Stimulated activated effector memory CD8-positive, alpha-beta T cell treated with anti-CD3 and anti-CD28 coated beads, Interleukin-12 subunit alpha, Interleukin-12 subunit beta, amount 100 ng/mL, for 72 hours (primary cell): Measurements from ENCODE around the gene HPSE2.

ENCODE experiments used
- ATAC-seq: fragments of 150-1000 bp; cut with Tn5 transposase; 2 replicates; pipeline ENCODE4 v1.10.0; 2021
- DNase-seq, 2 donors: peaks; one replicate each; pipeline ENCODE4 v3.0.0; 2021 to 2022; ENCODE audit warnings: low spot score in 2 of 2
- H3K27ac Mint-ChIP-seq: one replicate; pipeline ENCODE4 v1.8.0; 2022; ENCODE audit warnings: mild to moderate bottlenecking, mixed read lengths
- H3K36me3 Mint-ChIP-seq: one replicate; pipeline ENCODE4 v1.8.0; 2022; ENCODE audit warnings: mild to moderate bottlenecking, mixed read lengths
- H3K4me1 Mint-ChIP-seq: one replicate; pipeline ENCODE4 v1.8.0; 2022; ENCODE audit warnings: mixed read lengths
- H3K4me3 Mint-ChIP-seq: one replicate; pipeline ENCODE4 v1.8.0; 2022; ENCODE audit warnings: mild to moderate bottlenecking, mixed read lengths
- H3K9me3 Mint-ChIP-seq: one replicate; pipeline ENCODE4 v1.8.0; 2022; ENCODE audit warnings: mixed read lengths

HPSE2 gene

DNA sequence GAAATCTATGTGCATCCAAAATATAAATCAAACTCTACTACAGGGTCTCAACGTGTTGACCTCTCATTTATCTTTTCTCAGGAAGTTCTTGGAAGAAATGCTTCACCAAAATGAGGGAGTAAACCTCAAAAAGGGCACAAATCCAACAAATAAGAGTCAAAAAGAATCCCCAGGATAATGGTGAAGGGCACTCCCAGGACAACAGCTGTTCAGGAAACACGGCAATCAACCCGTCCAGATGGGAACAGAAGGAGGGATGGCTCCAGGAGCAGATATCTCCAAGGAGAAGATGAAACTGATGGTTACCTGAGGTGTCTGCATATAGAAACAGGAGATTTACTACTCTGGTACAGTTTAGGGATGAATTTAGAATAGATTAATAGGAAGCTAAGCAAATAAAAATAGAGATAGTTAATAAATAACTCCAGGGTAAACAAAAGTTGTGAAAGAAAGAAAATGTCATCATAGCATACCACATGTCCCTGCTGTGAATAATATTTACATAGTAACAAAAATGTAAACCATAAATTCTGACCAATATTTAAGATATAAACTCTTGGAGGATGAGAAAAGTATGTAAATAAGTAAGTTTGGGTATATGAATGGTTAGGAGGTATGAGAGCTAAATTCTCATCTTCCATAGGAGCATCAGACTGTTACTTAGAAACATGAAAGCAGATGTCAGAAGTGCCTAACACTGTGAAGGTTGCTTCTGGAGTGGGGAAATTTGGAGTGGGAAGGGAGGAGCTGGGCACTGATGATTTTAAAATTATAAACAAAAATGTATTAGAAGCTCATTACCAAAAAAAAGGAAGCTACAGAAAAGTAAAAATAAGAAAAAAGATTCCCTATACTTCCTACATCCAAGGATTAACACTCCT lies 551.4 kb downstream of the HPSE2 start:
- ATAC-seq (no peak), DNase-seq (no peak)
- Mint-ChIP-seq H3K4me1 (no peaks in the 10 kb centered on the region), H3K4me3 (no peak overlapping the region), H3K9me3 (peaks cover 15% of the 10 kb centered on the region), H3K36me3 (no peaks in the 10 kb centered on the region), H3K27ac (no peak overlapping the region)

DNA sequence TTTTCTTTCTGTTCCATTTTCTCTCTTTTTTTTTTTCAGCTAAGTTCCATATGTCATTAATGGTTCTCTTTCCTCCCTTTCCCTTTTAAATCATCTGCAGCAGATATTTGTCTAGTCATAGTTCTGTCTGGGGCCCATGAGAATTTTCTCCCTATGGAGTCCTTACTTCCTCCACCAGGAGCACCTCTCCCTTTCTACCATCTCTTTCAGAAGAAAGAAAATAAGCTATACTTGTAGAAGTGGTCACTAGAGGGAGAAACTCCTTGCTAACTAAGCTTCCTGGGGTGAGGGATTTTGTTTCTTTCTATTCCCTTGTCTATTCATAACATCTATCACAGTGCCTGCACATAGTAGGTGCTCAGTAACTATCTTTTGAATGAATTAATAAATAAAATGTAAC lies 558.8 kb downstream of the HPSE2 start:
- no peak for ATAC-seq
- Mint-ChIP-seq H3K4me3 (no peak overlapping the region), H3K36me3 (no peaks in the 10 kb centered on the region)

DNA sequence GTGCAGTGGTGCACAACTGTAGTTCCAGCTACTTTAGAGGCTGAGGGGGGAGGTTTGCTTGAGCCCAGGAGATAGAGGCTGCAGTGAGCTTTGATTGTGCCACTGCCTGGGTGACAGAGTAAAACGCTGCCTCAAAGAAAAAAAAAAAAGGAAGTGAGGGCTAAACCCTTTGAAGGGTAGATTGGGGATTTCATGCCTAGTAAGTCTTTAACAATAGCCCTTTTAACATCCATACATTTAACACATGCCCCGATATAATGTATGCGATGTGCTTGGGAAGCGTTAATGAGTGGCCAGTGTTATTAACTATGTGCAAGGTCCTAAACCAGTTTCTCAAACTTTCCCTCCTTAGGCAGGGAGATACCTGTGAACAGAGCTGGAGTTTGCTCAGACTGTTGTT lies 559.8 kb downstream of the HPSE2 start:
- Mint-ChIP-seq H3K36me3 (no peaks in the 10 kb centered on the region), H3K9me3 (no peaks in the 10 kb centered on the region), H3K27ac (no peak overlapping the region), H3K4me1 (no peaks in the 10 kb centered on the region), H3K4me3 (no peak overlapping the region)
- DNase-seq = no peak
- no peak for ATAC-seq

More for the DNA sequence above, 558.8 kb downstream of the HPSE2 start:
- no peak for DNase-seq
- no peaks in the 10 kb centered on the region for H3K4me1 Mint-ChIP-seq
- no peaks in the 10 kb centered on the region for H3K9me3 Mint-ChIP-seq
- H3K27ac Mint-ChIP-seq = no peak overlapping the region

DNA sequence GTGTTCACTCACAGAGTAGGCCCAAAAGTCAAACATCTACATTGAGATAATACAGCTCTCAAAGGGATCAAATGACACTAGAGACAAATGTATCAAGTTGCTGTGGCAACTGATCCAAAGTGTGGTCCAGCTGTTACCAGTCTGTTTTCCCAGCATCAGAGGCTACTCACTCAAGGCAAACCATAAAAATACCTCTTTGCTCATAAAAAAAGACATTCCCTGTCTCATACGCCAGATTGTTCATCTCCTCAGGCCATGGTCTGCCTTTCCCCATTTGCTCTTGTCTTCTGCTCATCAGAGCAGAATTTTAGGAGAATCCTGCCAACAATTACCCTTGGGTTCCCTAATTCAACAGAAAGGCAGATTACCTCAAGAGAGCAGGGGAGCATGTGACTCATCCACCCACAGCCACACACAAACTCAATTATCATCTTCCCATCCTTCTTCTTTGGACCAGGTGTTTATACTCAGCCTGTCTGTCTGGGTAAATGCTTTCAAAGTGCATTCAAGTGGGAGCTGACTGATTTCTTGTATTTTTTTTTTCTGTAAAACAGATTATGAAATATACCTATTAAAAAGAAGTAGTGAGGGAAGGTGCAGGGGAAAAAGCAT lies 562.4 kb downstream of the HPSE2 start:
- H3K9me3 Mint-ChIP-seq = no peaks in the 10 kb centered on the region
- DNase-seq (no peak), ATAC-seq (no peak)
- no peak overlapping the region for H3K27ac Mint-ChIP-seq
- no peak overlapping the region for H3K4me3 Mint-ChIP-seq
- H3K4me1 Mint-ChIP-seq = no peaks in the 10 kb centered on the region
- H3K36me3 Mint-ChIP-seq = no peaks in the 10 kb centered on the region

DNA sequence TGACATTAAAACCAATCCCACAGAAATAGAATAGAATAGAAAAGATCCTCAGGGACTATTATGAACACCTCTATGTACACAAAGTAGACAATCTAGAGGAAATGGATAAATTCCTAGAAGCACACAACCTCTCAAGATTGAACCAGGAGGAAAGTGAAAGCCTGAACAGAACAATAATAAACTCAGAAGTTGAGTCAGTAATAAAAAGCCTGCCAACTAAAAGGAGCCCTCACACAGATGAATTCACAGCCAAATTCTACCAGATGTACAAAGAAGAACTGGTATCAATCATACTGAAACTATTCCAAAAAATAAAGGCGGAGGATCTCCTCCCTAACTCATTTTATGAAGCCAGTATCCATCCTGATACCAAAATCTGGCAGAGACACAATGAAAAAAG lies 568.6 kb downstream of the HPSE2 start:
- no peaks in the 10 kb centered on the region for H3K4me1 Mint-ChIP-seq
- H3K9me3 Mint-ChIP-seq = no peaks in the 10 kb centered on the region
- ATAC-seq (no peak), DNase-seq (no peak)
- H3K36me3 Mint-ChIP-seq = no peaks in the 10 kb centered on the region
- no peak overlapping the region for H3K4me3 Mint-ChIP-seq
- H3K27ac Mint-ChIP-seq = no peak overlapping the region

DNA sequence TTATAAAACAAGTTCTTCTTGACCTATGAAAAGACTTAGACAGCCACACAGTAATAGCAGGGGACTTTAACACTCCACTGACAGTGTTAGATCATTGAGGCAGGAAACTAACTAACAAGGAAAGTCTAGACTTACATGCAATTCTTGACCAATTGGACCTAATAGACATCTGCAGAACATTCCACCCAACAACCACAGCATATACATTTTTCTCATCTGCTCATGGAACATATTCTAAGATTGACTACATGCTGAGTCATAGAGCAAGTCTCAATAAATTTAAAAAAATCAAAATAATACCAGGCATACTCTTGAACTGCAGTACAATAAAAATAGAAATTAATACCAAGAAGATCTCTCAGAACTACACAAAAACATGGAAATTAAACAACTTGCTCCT lies 569.4 kb downstream of the HPSE2 start:
- no peak overlapping the region for H3K4me3 Mint-ChIP-seq
- H3K36me3 Mint-ChIP-seq = no peaks in the 10 kb centered on the region
- DNase-seq (no peak), ATAC-seq (no peak)
- no peaks in the 10 kb centered on the region for H3K4me1 Mint-ChIP-seq
- no peaks in the 10 kb centered on the region for H3K9me3 Mint-ChIP-seq
- no peak overlapping the region for H3K27ac Mint-ChIP-seq

DNA sequence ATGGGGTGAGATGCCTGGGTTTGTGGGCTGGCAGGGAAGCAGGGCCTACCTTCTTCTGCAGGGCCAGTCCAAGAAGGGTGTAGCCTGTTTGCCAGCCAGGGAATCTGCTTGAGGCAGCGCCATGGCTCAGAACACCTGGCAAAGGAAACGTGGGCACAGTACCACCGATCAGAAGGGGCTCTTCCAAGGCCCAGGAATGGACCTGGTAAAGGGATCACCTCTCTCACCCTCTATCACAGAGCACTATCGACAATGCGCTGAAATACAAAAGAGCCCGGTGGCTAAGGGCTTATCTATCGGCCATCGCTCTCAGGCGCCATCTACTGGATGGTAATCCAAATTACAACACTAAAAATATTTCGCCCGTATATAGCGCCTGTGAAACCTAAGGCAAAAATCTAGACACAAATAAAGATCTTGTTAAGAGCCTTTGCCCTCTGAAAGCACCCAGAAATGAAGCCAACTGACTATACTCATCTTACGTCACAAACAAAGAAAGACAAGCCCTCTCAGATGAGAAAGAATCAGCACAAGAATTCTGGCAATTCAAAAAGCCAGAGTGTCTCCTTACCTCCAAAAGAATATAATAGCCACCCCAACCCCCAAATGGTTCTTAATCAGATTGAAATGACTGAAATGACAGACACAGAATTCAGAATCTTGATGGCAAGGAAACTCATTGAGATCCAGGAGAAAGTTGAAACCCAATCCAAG lies 571.2 kb downstream of the HPSE2 start:
- DNase-seq = peak; percentile 28 to 59
- no peaks in the 10 kb centered on the region for H3K4me1 Mint-ChIP-seq
- no peak overlapping the region for H3K27ac Mint-ChIP-seq
- no peak overlapping the region for H3K4me3 Mint-ChIP-seq
- no peaks in the 10 kb centered on the region for H3K9me3 Mint-ChIP-seq
- H3K36me3 Mint-ChIP-seq = no peaks in the 10 kb centered on the region
- peak; percentile 76 for ATAC-seq

DNA sequence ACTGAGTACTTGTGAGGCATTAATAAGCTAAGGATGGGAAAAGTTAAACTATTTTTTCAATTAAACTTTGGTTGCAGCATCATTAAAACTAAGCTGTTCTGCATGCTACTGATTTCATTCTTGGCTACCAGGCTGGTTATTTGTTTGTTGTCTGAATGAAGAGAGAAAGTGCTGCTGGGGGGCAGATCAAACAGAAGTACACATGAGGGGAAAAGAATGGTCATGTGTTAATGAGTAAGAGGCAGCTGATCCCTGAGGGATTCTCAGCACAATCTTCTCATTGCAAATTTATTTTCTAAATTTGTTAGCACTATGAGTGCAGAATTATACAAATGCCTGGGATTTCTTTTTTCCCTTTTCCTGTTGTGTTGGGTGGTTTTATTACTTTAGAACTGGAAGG lies 575.7 kb downstream of the HPSE2 start:
- Mint-ChIP-seq H3K4me3 (no peak overlapping the region), H3K4me1 (no peaks in the 10 kb centered on the region), H3K27ac (no peak overlapping the region), H3K36me3 (no peaks in the 10 kb centered on the region), H3K9me3 (no peaks in the 10 kb centered on the region)
- DNase-seq = no peak
- ATAC-seq = no peak

DNA sequence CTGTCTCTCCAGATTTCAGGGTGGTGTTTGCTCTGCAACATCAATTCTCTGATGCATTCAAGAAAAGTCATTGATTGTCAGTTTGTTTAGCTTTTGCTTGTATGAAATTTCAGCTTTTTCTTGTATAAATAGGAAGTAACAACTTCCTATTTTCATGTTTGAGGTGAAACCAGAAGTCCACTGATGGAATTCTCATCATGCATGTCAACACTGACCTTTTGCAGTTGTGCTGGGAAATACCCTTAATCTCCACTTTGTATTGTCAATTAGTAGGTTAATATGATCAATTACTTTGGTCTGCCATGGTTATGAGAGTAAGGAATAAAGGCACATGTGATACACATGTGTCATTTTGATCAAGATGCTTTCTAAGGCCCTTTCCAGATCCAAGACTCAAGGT lies 580.2 kb downstream of the HPSE2 start:
- no peak for DNase-seq
- Mint-ChIP-seq H3K4me1 (no peaks in the 10 kb centered on the region), H3K27ac (no peak overlapping the region), H3K9me3 (no peaks in the 10 kb centered on the region), H3K36me3 (no peaks in the 10 kb centered on the region), H3K4me3 (no peak overlapping the region)
- ATAC-seq = no peak

DNA sequence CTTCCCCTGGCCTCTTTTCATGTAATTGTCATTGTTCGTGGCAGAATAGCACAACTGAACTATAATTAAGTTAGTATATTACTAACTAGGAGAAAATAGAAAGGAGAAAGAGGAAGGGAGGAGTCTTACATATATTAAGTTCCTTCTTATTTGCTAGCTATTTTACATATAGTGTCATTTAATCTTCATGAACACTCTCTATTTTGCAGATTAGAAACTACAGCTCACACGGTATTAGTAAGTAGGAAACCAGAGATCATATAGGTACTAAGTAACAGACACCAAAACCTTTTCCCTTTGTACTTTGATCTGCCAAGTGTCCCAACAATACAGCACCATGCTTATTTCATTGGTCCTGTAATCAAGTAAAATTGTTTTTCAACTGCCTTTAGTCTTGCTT lies 586.5 kb downstream of the HPSE2 start:
- ATAC-seq (peak; percentile 19), DNase-seq (no peak)
- Mint-ChIP-seq H3K27ac (no peak overlapping the region), H3K4me3 (no peak overlapping the region), H3K9me3 (no peaks in the 10 kb centered on the region), H3K36me3 (no peaks in the 10 kb centered on the region), H3K4me1 (peaks cover 5% of the 10 kb centered on the region)

DNA sequence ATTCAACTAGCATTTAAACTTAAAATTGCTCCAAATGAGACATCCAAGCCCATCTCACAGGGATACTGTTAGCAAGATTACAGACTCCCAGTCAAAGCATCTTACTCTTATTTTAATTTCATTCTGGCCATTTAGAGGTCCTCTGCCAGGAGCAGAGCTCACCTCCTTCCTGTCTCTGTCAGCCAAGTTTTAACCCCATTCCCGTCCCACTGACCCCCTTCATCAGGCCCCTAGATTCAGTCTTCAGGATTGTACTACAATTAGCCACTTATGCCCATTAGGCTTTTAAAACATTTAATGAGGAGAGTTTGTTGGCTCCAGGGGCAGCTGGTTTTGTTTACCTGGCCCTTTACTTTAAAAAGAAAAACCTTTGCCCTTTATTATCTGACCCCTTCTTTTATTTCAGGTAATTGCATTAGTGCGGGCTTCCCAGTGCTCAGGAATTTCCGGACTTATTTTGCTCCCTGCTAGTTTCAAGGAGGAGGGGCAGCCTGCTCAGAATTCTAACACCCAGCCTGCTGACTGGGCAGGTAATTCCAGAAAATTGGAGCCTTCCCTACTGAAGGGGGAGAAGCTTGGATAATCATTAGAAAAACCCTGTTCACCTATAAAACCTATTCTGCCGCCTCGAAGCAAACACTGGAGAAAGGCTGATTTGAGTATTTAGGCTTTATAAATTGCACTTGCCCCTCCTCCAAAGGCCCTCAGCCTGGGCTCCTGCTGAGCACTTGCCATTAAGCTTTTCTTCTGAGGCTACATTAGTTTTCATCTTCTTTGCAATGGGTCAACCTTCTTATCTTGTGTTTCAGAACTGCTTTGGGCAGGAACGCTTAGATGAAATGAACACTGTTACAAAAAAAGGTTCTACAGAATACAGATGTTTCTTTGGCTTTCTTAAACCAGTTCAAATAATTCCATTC lies 588.4 kb downstream of the HPSE2 start:
- Mint-ChIP-seq H3K27ac (no peak overlapping the region), H3K4me3 (no peak overlapping the region), H3K4me1 (peaks cover 5% of the 10 kb centered on the region), H3K36me3 (no peaks in the 10 kb centered on the region), H3K9me3 (no peaks in the 10 kb centered on the region)
- ATAC-seq (no peak), DNase-seq (no peak)

DNA sequence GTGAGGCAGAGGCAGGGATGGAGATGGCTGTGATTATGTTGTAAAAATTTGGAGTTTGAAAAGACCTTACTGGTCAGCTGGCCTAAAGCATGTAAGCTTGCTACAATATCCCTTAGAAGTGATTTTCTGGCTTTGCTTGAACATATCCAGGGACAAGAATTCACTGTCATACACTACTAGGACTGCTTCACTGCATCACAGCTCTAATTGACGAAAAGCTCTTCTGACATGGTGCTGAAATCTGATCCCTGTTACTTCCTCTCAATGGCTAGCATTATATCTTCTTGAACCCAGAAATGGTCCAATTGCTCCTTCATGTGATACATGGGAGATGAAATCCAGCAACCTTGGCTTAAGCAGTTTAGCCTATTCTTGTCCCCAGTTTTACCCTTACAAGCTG lies 591.2 kb downstream of the HPSE2 start:
- Mint-ChIP-seq H3K4me1 (peaks cover 3% of the 10 kb centered on the region), H3K27ac (no peak overlapping the region), H3K36me3 (no peaks in the 10 kb centered on the region), H3K9me3 (no peaks in the 10 kb centered on the region), H3K4me3 (no peak overlapping the region)
- ATAC-seq (no peak), DNase-seq (no peak)

DNA sequence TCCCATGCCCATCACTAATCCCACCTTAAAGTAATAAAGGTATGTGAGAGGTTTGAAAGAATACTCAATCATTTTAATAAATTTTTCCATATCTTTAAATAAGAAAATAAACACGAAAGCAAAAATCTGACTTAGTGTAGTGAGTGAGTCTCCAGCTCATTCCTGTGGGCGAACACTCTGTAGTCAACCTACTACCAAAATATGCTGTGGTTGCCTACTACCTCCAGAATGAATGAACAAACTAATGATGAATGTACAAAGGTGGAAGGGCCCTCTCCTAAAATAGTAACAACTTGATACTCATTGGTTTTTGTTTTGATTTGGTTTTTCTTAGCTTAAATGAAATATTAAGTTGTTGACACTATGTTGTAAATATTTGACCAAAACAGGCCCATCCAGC lies 593.4 kb downstream of the HPSE2 start:
- DNase-seq = no peak

DNA sequence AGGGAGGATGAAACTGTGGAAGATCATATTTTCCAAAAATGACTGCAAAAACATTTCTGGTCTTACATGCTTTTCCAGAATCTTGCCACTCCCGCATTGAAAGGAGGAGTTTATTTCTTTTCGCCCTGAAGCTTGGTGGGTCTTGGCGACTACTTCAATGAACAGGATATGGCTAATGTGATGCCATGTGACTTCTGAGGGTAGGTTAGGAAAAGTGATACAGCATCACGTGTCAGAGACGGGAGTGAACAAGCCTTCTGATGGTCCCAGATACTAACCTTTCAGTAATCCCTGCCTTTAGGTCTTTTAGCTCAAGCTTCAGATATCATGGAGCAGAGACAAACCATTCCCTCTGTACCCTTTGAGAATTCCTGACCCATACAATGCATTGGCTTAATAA lies 596.7 kb downstream of the HPSE2 start:
- Mint-ChIP-seq H3K4me1 (no peaks in the 10 kb centered on the region), H3K4me3 (no peak overlapping the region)

More for the DNA sequence above, 593.4 kb downstream of the HPSE2 start:
- H3K9me3 Mint-ChIP-seq = no peaks in the 10 kb centered on the region
- no peaks in the 10 kb centered on the region for H3K4me1 Mint-ChIP-seq
- ATAC-seq = no peak
- no peak overlapping the region for H3K27ac Mint-ChIP-seq
- no peaks in the 10 kb centered on the region for H3K36me3 Mint-ChIP-seq
- no peak overlapping the region for H3K4me3 Mint-ChIP-seq

DNA sequence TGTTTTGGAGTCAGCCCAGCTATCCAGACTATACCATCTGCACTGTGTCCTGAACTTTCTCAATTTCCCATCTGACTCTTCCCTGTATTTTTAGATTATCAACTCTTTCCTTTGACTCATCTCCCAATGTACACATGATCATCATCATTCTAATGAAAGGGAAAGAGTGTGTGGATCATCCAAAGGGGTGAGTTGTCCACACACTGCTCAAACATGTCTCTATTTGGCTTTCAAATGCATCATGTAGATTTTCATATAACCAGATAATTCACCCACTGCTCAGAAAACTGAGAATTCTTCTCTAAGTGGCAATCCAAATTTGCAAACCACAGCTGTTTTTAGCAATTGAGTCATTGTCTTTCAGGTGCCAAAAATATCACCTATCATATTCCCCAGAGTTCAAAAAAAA lies 598.7 kb downstream of the HPSE2 start:
- no peak for DNase-seq
- Mint-ChIP-seq H3K4me1 (no peaks in the 10 kb centered on the region), H3K36me3 (no peaks in the 10 kb centered on the region), H3K27ac (no peak overlapping the region), H3K9me3 (no peaks in the 10 kb centered on the region), H3K4me3 (no peak overlapping the region)
- ATAC-seq = no peak

More for the DNA sequence above, 596.7 kb downstream of the HPSE2 start:
- DNase-seq (no peak), ATAC-seq (no peak)
- Mint-ChIP-seq H3K36me3 (no peaks in the 10 kb centered on the region), H3K27ac (no peak overlapping the region), H3K9me3 (no peaks in the 10 kb centered on the region)
